Skeletal muscle satellite cell (primary cell): ENCODE data around the gene MTG1.
"Not testable (repeated sequence)": the region's sequence is repeated elsewhere in the genome, so short reads cannot be mapped to it uniquely, and the experiment has no call there.

Experiments
- H3K27me3 ChIP-seq: 2 replicates; pipeline ENCODE4 v1.7.0; 2013; ENCODE audit warnings: low read length; ENCODE audit not compliant: control insufficient read depth, insufficient read depth
- H3K36me3 ChIP-seq: 2 replicates; pipeline ENCODE4 v1.7.0; 2013; ENCODE audit warnings: mild to moderate bottlenecking, control low read depth, low read length; ENCODE audit not compliant: insufficient read depth
- H3K4me1 ChIP-seq: 2 replicates; pipeline ENCODE4 v1.7.0; 2013; ENCODE audit warnings: low read length; ENCODE audit not compliant: control insufficient read depth, insufficient read depth
- H3K4me2 ChIP-seq: 2 replicates; pipeline ENCODE4 v1.7.0; 2013; ENCODE audit warnings: mild to moderate bottlenecking, low read length
- H3K4me3 ChIP-seq: 2 replicates; pipeline ENCODE4 v1.7.0; 2013; ENCODE audit warnings: low read length
- H3K9ac ChIP-seq: 2 replicates; pipeline ENCODE4 v1.7.0; 2013; ENCODE audit warnings: mild to moderate bottlenecking, low read depth, low read length, moderate library complexity
- H3K9me3 ChIP-seq: replicated peaks from 2 replicates; pipeline ENCODE4 v1.7.0; 2013; ENCODE audit warnings: mild to moderate bottlenecking, control low read depth, low read length

Gene MTG1

GRCh38 chr10:133460208-133460769 is 66.3 kb downstream of the MTG1 start:
- no peak overlapping the region for H3K4me3 ChIP-seq
- H3K27me3 ChIP-seq: no peaks in the 10 kb centered on the region
- no peaks in the 10 kb centered on the region for H3K9me3 ChIP-seq
- no peaks in the 10 kb centered on the region for H3K4me1 ChIP-seq
- no peaks in the 10 kb centered on the region for H3K36me3 ChIP-seq
- no peak overlapping the region for H3K9ac ChIP-seq
- H3K4me2 ChIP-seq: no peak overlapping the region

- no peak overlapping the region for H3K4me3 ChIP-seq
- H3K36me3 ChIP-seq: no peaks in the 10 kb centered on the region
- H3K4me2 ChIP-seq: no peak overlapping the region
- no peaks in the 10 kb centered on the region for H3K4me1 ChIP-seq
- no peaks in the 10 kb centered on the region for H3K27me3 ChIP-seq
- H3K9me3 ChIP-seq: no peaks in the 10 kb centered on the region
- H3K9ac ChIP-seq: no peak overlapping the region
Observed at GRCh38 chr10:133461027-133461426, 67.1 kb downstream of the MTG1 start.

GRCh38 chr10:133461841-133462240 is 67.9 kb downstream of the MTG1 start:
- Histone ChIP-seq H3K27me3 (no peaks in the 10 kb centered on the region), H3K9ac (no peak overlapping the region), H3K36me3 (no peaks in the 10 kb centered on the region), H3K4me1 (no peaks in the 10 kb centered on the region), H3K4me3 (no peak overlapping the region), H3K4me2 (no peak overlapping the region), H3K9me3 (no peaks in the 10 kb centered on the region)

- no peaks in the 10 kb centered on the region for H3K9me3 ChIP-seq
- no peaks in the 10 kb centered on the region for H3K27me3 ChIP-seq
- no peaks in the 10 kb centered on the region for H3K4me1 ChIP-seq
- H3K4me3 ChIP-seq: no peak overlapping the region
- no peaks in the 10 kb centered on the region for H3K36me3 ChIP-seq
- H3K4me2 ChIP-seq: no peak overlapping the region
- H3K9ac ChIP-seq: no peak overlapping the region
Observed at GRCh38 chr10:133462512-133463305, 68.8 kb downstream of the MTG1 start.

GRCh38 chr10:133464582-133465031 is 70.7 kb downstream of the MTG1 start:
- H3K4me1 ChIP-seq: no peaks in the 10 kb centered on the region
- H3K9me3 ChIP-seq: no peaks in the 10 kb centered on the region
- no peak overlapping the region for H3K4me3 ChIP-seq
- no peak overlapping the region for H3K4me2 ChIP-seq
- H3K36me3 ChIP-seq: no peaks in the 10 kb centered on the region
- no peaks in the 10 kb centered on the region for H3K27me3 ChIP-seq
- H3K9ac ChIP-seq: no peak overlapping the region

GRCh38 chr10:133465191-133465949 is 71.4 kb downstream of the MTG1 start:
- no peak overlapping the region for H3K9ac ChIP-seq

GRCh38 chr10:133465950-133466474 is 72.1 kb downstream of the MTG1 start:
- H3K4me1 ChIP-seq: no peaks in the 10 kb centered on the region
- no peaks in the 10 kb centered on the region for H3K36me3 ChIP-seq
- no peak overlapping the region for H3K9ac ChIP-seq
- H3K4me2 ChIP-seq: no peak overlapping the region
- H3K27me3 ChIP-seq: no peaks in the 10 kb centered on the region
- no peaks in the 10 kb centered on the region for H3K9me3 ChIP-seq
- no peak overlapping the region for H3K4me3 ChIP-seq

More at GRCh38 chr10:133465191-133465949, 71.4 kb downstream of the MTG1 start:
- Histone ChIP-seq H3K27me3 (no peaks in the 10 kb centered on the region), H3K4me1 (no peaks in the 10 kb centered on the region), H3K4me3 (no peak overlapping the region), H3K9me3 (no peaks in the 10 kb centered on the region), H3K36me3 (no peaks in the 10 kb centered on the region), H3K4me2 (no peak overlapping the region)

- no peaks in the 10 kb centered on the region for H3K4me1 ChIP-seq
- no peak overlapping the region for H3K4me3 ChIP-seq
- H3K9ac ChIP-seq: no peak overlapping the region
Observed at GRCh38 chr10:133466683-133467275, 72.8 kb downstream of the MTG1 start.

GRCh38 chr10:133467286-133467911 is 73.4 kb downstream of the MTG1 start:
- no peak overlapping the region for H3K9ac ChIP-seq
- H3K9me3 ChIP-seq: no peaks in the 10 kb centered on the region
- H3K4me1 ChIP-seq: no peaks in the 10 kb centered on the region
- H3K27me3 ChIP-seq: no peaks in the 10 kb centered on the region
- H3K4me3 ChIP-seq: no peak overlapping the region
- no peaks in the 10 kb centered on the region for H3K36me3 ChIP-seq
- H3K4me2 ChIP-seq: no peak overlapping the region

More at GRCh38 chr10:133466683-133467275, 72.8 kb downstream of the MTG1 start:
- H3K27me3 ChIP-seq: no peaks in the 10 kb centered on the region
- no peaks in the 10 kb centered on the region for H3K9me3 ChIP-seq
- no peak overlapping the region for H3K4me2 ChIP-seq
- H3K36me3 ChIP-seq: no peaks in the 10 kb centered on the region

GRCh38 chr10:133469205-133469604 is 75.2 kb downstream of the MTG1 start:
- H3K4me3 ChIP-seq, H3K4me2 ChIP-seq: not testable (repeated sequence)

More at GRCh38 chr10:133469205-133469604, 75.2 kb downstream of the MTG1 start:
- H3K27me3 ChIP-seq, H3K9ac ChIP-seq, H3K36me3 ChIP-seq, H3K4me1 ChIP-seq, H3K9me3 ChIP-seq: not testable (repeated sequence)
